Measurements from ENCODE around the gene SPECC1L. TPM values are rescaled to one million over a fixed set of nuclear protein-coding genes. Genes with fewer than 3 reads are reported as not detected.

SPECC1L gene
- total and polyA plus RNA-seq, 10 of the 15 experiments (the other 5 are each of a cell fraction or from before 2014, with no cell fraction given): 1.9 to 40.6 (median 19.1) TPM

GRCh38 chr22:24379536-24379935 lies 108.9 kb downstream of the SPECC1L start:
- H2AFZ ChIP-seq (ENCODE audit: control insufficient read depth, low read depth, low read length): no peak overlapping the region
- no TSS peak for BruUV-seq (replicated peaks)
- ChIA-PET RAD21 (ENCODE audit: unreplicated experiment) (no interaction called here), SMC1A (ENCODE audit: uncharacterized antibody, unreplicated experiment) (interaction anchor here (1.0 to 2.4 kb wide), 2 partner anchors 20 to 23 kb away, joined by 3 to 9 read pairs; no protein-coding TSS in a partner anchor), POLR2A (no interaction called here), CTCF (no interaction called here)
- in situ Hi-C loops (cut with MboI) (no loop called here), intact Hi-C loops (cut with micrococcal nuclease; ENCODE audit: unreplicated experiment) (no loop called here)
- ATAC-seq (no peak), DNase-seq (ENCODE audit: low read depth, low spot score) (no peak), FAIRE-seq (no peak)
- no peaks in the 10 kb centered on the region for H3K79me2 ChIP-seq (ENCODE audit: control insufficient read depth, insufficient read depth, low read length)
- WGBS (ENCODE audit: insufficient coverage, insufficient replicate concordance, low lambda C conversion rate, missing lambda C conversion rate): 96% methylated on average over 2 of the region's 2 CpGs
- no peak overlapping the region for H3K4me2 ChIP-seq (ENCODE audit: control insufficient read depth, insufficient read depth)
- H3K27me3 ChIP-seq (replicated peaks in 1 of 2; ENCODE audit: control insufficient read depth in 2 of 2, insufficient read depth in 2 of 2, low read length in 1 of 2): no peaks in the 10 kb centered on the region
- no peaks in the 10 kb centered on the region for H3K4me1 ChIP-seq (ENCODE audit: control insufficient read depth, insufficient read depth, low read length)
- no peaks in the 10 kb centered on the region; a peak in 1 of 4 replicates for H3K36me3 ChIP-seq (ENCODE audit: control insufficient read depth in 2 of 2, insufficient read depth in 2 of 2, low read length in 1 of 2)
- H3K27ac ChIP-seq (ENCODE audit: control insufficient read depth, insufficient read depth): no peak overlapping the region
- TF ChIP-seq EP300 (IDR thresholded peaks at IDR 0.05; ENCODE audit: borderline replicate concordance in 1 of 2, control insufficient read depth in 1 of 2, low read depth in 2 of 2, low read length in 2 of 2): no peak
- no peak for TF ChIP-seq CREM (IDR thresholded peaks at IDR 0.05; ENCODE audit: low read depth)
- TF ChIP-seq ZBED1 (IDR thresholded peaks at IDR 0.05; ENCODE audit: borderline replicate concordance): no peak
- TF ChIP-seq DPF2 (IDR thresholded peaks at IDR 0.05): no peak
- TF ChIP-seq MYC (IDR thresholded peaks at IDR 0.05; ENCODE audit: insufficient read depth, insufficient read length, insufficient replicate concordance, low read length, severe bottlenecking): no peak
- no peak for TF ChIP-seq KDM1A (IDR thresholded peaks at IDR 0.05; ENCODE audit: borderline replicate concordance)
- TF ChIP-seq ZNF384 (IDR thresholded peaks at IDR 0.05; ENCODE audit: borderline replicate concordance, low read depth, low read length): no peak
- TF ChIP-seq SUZ12 (IDR thresholded peaks at IDR 0.05; ENCODE audit: unreplicated experiment): no peak
- TF ChIP-seq JUNB (IDR thresholded peaks at IDR 0.05): no peak
- TF ChIP-seq SPI1 (IDR thresholded peaks at IDR 0.05; ENCODE audit: borderline replicate concordance, insufficient read depth, low read depth, low read length): no peak
- TF ChIP-seq YY1 (IDR thresholded peaks at IDR 0.05; ENCODE audit: low read depth, low read length): no peak
- TF ChIP-seq GABPA (IDR thresholded peaks at IDR 0.05; ENCODE audit: low read depth): no peak
- no peak for TF ChIP-seq RUNX3 (IDR thresholded peaks at IDR 0.05; ENCODE audit: low read length)
- no peak for TF ChIP-seq SUPT20H (IDR thresholded peaks at IDR 0.05; ENCODE audit: borderline replicate concordance, control insufficient read depth, low read depth, low read length)
- no peak for TF ChIP-seq PAX8 (IDR thresholded peaks at IDR 0.05)
- no peak for TF ChIP-seq HDGF (IDR thresholded peaks at IDR 0.05)
- TF ChIP-seq PML (IDR thresholded peaks at IDR 0.05; ENCODE audit: low read length): no peak
- no peak overlapping the region for H3K9ac ChIP-seq (ENCODE audit: control insufficient read depth, insufficient read depth, low read length)
- H4K20me1 ChIP-seq (ENCODE audit: control insufficient read depth, insufficient read depth): no peaks in the 10 kb centered on the region
- H3K9me3 ChIP-seq (replicated peaks; ENCODE audit: control insufficient read depth, insufficient read depth, low read length): no peaks in the 10 kb centered on the region
- H3K4me3 ChIP-seq: no peak overlapping the region
